Kidney (tissue), 14 donors: Measurements from ENCODE around the gene TMEM63B. TPM values are rescaled to one million over a fixed set of nuclear protein-coding genes. Genes with fewer than 3 reads are reported as not detected.

Experiments used
- DNase-seq, 5 donors: peaks; one replicate each; pipeline ENCODE4 v3.0.0-alpha.2; 2013 to 2020
- FAIRE-seq: peaks from 2 replicates; lab custom pipeline; 2012; peaks lifted over from hg19 to GRCh38; lab: Jason Lieb, UNC
- H3K27ac ChIP-seq, 2 donors: one replicate each; pipeline ENCODE4 v1.7.0; 2013; ENCODE audit warnings: low read depth in 2 of 2, low read length in 2 of 2, inconsistent platforms in 1 of 2
- H3K27me3 ChIP-seq: one replicate; pipeline ENCODE4 v1.7.1; 2013; ENCODE audit warnings: low read length, inconsistent platforms; ENCODE audit not compliant: control insufficient read depth, insufficient read depth
- H3K36me3 ChIP-seq, 3 donors: one replicate each; pipeline versions ENCODE4 v1.7.0 to v1.7.1; 2013; ENCODE audit warnings: low read length in 3 of 3, control low read depth in 1 of 3, inconsistent platforms in 1 of 3; ENCODE audit not compliant: insufficient read depth in 3 of 3, control insufficient read depth in 2 of 3
- H3K4me1 ChIP-seq, 3 donors: one replicate each; pipeline versions ENCODE4 v1.7.0 to v1.7.1; 2013; ENCODE audit warnings: low read length in 3 of 3, inconsistent platforms in 1 of 3, low read depth in 1 of 3; ENCODE audit not compliant: control insufficient read depth in 2 of 3, insufficient read depth in 2 of 3
- H3K4me3 ChIP-seq, 3 donors: one replicate each; pipeline versions ENCODE4 v1.7.0 to v1.8.1; 2013; ENCODE audit warnings: low read length in 3 of 3, control low read depth in 1 of 3, inconsistent platforms in 1 of 3
- H3K9ac ChIP-seq, 3 donors: one replicate each; pipeline versions ENCODE4 v1.7.0 to v1.7.1; 2013; ENCODE audit warnings: low read length in 3 of 3, control low read depth in 1 of 3, inconsistent platforms in 1 of 3
- H3K9me3 ChIP-seq, 3 donors: one replicate each; pipeline versions ENCODE4 v1.7.0 to v1.7.1; 2013; ENCODE audit warnings: low read length in 3 of 3, control low read depth in 1 of 3, inconsistent platforms in 1 of 3; ENCODE audit not compliant: control insufficient read depth in 2 of 3, insufficient read depth in 1 of 3
- intact Hi-C: fragments of 100-400 bp; cut with DNase I; formaldehyde crosslinking; loops from one replicate; pipeline ENCODE4 v1.11.1; 2022
- polyA plus RNA-seq: library from polyadenylated mRNA; stranded (reverse); fragments of 350-450 nt; fragmentation: Illumina TruSeq; extraction: RNeasy Lipid Tissue Mini Kit (QIAGEN cat#74804); gene quantifications from one replicate; pipeline ENCODE4 v1.2.3, GENCODE V29; 2014; ENCODE audit warnings: low read depth, low replicate concordance; ENCODE audit not compliant: insufficient read depth
- total RNA-seq: library from RNA; stranded (reverse); fragmentation: NEBNext Ultra II Directional; extraction: Animal tissue kit (Norgen Biotek cat#: 25700); gene quantifications from one replicate; pipeline ENCODE4 v1.2.1, GENCODE V29; 2021
- TF ChIP-seq, protein P1 (sequence below): IDR thresholded peaks from 3 replicates; pipeline ENCODE4 v1.5.1; 2012; ENCODE audit warnings: mild to moderate bottlenecking, moderate library complexity, borderline replicate concordance; ENCODE audit not compliant: insufficient read depth; ENCODE audit errors: extremely low read depth
- donor health status: control.
- donor health status: control.
- donor health status: control.
- donor health status: control.
- donor health status: control.
- donor health status: DM: yes; HTN: yes; CAD: no.
- donor health status: Normal renal cell carcinoma (clear cell type).

The TMEM63B gene
- total and polyA plus RNA-seq, 2 donors from 2014 or later = 18.2 to 27.3 TPM

DNA sequence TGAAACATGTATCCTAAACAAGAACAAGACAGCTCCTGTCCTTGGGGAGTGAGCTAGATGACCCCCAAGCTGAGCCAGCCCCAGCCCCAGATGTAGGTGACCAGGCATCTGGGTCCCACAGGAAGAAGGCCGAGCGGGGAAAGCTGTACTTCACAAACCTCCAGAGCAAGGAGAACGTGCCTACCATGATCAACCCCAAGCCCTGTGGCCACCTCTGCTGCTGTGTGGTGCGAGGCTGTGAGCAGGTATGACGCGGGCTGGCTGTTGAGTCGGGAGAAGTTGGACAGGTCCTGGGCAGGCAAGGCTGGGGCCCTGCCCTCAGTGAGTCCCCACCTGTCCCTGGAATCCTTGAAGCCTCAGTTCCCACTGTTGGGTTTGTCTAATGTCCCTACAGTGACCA, 19.9 kb downstream of the TMEM63B start:
- intact Hi-C loops = no loop called here
- Histone ChIP-seq H3K27me3 (no peaks in the 10 kb centered on the region), H3K4me1 (no peaks in the 10 kb centered on the region), H3K9me3 (no peaks in the 10 kb centered on the region), H3K4me3 (no peak overlapping the region), H3K9ac (no peak overlapping the region), H3K36me3 (peaks cover 2 to 27% (median 21%) of the 10 kb centered on the region in 3 donors), H3K27ac (no peak overlapping the region)
- FAIRE-seq (no peak), DNase-seq (no peak)
- TF ChIP-seq, protein P1, sequence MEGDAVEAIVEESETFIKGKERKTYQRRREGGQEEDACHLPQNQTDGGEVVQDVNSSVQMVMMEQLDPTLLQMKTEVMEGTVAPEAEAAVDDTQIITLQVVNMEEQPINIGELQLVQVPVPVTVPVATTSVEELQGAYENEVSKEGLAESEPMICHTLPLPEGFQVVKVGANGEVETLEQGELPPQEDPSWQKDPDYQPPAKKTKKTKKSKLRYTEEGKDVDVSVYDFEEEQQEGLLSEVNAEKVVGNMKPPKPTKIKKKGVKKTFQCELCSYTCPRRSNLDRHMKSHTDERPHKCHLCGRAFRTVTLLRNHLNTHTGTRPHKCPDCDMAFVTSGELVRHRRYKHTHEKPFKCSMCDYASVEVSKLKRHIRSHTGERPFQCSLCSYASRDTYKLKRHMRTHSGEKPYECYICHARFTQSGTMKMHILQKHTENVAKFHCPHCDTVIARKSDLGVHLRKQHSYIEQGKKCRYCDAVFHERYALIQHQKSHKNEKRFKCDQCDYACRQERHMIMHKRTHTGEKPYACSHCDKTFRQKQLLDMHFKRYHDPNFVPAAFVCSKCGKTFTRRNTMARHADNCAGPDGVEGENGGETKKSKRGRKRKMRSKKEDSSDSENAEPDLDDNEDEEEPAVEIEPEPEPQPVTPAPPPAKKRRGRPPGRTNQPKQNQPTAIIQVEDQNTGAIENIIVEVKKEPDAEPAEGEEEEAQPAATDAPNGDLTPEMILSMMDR = no peak

DNA sequence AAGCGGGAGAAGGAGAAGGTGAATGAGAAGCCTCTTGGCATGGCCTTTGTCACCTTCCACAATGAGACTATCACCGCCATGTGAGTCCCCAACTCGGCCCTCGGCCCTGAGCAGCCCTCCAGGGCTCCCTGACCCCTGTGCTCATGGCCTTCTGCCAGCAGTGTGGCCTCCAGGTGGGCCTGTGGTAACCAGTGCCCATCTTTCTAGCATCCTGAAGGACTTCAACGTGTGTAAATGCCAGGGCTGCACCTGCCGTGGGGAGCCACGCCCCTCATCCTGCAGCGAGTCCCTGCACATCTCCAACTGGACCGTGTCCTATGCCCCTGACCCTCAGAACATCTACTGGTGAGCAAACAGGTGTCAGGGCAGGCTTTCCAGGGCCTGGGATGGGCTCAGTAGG, 21.0 kb downstream of the TMEM63B start:
- peaks cover 2 to 27% (median 21%) of the 10 kb centered on the region in 3 donors for H3K36me3 ChIP-seq
- intact Hi-C loops = no loop called here
- H3K9ac ChIP-seq = no peak overlapping the region
- TF ChIP-seq, protein P1 = no peak
- no peaks in the 10 kb centered on the region for H3K27me3 ChIP-seq
- H3K9me3 ChIP-seq = no peaks in the 10 kb centered on the region
- H3K27ac ChIP-seq = no peak overlapping the region
- FAIRE-seq (no peak), DNase-seq (no peak)
- no peak overlapping the region for H3K4me3 ChIP-seq
- no peaks in the 10 kb centered on the region for H3K4me1 ChIP-seq

DNA sequence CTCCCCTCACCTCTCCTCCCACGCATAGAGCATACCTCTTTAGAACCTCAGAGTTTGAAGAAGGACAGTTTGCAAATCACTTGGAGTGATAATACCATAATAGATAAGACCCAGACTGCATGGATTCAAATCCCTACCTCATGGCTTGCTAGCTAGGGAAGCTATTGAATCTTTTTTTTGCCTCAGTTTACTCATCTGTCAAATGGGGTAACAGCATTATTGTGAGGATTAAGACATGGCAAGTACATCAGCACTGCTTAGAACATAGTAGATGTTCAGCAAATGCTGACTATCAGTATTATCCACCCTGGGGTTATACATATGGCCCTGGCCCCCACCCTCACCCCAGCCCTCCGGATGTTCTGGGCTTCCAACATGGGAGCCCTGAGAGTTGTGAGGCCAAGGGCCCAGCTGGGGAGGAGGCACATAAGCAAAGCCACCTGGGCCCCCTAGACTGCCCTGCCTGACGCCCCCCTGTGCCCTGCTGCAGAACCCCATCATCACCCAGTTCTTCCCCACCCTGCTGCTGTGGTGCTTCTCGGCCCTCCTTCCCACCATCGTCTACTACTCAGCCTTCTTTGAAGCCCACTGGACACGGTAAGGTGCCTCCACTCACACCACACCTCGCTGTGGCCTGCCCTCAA, 22.1 kb downstream of the TMEM63B start:
- DNase-seq (no peak), FAIRE-seq (no peak)
- H3K27ac ChIP-seq = no peak overlapping the region
- H3K27me3 ChIP-seq = no peaks in the 10 kb centered on the region
- no peaks in the 10 kb centered on the region for H3K9me3 ChIP-seq
- H3K4me3 ChIP-seq = no peak overlapping the region
- no peaks in the 10 kb centered on the region for H3K4me1 ChIP-seq
- intact Hi-C loops = loop anchor here (5.0 kb wide), 1 partner anchor 47 kb away; no protein-coding TSS in a partner anchor
- peaks cover 2 to 21% (median 15%) of the 10 kb centered on the region in 3 donors for H3K36me3 ChIP-seq
- H3K9ac ChIP-seq = no peak overlapping the region
- TF ChIP-seq, protein P1 = no peak
